GM18499 (cell line): ENCODE data around the gene WDR83.
"Not testable (repeated sequence)": the region's sequence is repeated elsewhere in the genome, so short reads cannot be mapped to it uniquely, and the experiment has no call there.

Source experiments
- ATAC-seq: cut with Tn5 transposase; IDR thresholded peaks from one replicate; pipeline ENCODE4 v1.9.1; 2021; ENCODE audit warnings: moderate number of reproducible peaks; ENCODE audit not compliant: insufficient read depth, unreplicated experiment

Gene WDR83, protein sequence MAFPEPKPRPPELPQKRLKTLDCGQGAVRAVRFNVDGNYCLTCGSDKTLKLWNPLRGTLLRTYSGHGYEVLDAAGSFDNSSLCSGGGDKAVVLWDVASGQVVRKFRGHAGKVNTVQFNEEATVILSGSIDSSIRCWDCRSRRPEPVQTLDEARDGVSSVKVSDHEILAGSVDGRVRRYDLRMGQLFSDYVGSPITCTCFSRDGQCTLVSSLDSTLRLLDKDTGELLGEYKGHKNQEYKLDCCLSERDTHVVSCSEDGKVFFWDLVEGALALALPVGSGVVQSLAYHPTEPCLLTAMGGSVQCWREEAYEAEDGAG

DNA sequence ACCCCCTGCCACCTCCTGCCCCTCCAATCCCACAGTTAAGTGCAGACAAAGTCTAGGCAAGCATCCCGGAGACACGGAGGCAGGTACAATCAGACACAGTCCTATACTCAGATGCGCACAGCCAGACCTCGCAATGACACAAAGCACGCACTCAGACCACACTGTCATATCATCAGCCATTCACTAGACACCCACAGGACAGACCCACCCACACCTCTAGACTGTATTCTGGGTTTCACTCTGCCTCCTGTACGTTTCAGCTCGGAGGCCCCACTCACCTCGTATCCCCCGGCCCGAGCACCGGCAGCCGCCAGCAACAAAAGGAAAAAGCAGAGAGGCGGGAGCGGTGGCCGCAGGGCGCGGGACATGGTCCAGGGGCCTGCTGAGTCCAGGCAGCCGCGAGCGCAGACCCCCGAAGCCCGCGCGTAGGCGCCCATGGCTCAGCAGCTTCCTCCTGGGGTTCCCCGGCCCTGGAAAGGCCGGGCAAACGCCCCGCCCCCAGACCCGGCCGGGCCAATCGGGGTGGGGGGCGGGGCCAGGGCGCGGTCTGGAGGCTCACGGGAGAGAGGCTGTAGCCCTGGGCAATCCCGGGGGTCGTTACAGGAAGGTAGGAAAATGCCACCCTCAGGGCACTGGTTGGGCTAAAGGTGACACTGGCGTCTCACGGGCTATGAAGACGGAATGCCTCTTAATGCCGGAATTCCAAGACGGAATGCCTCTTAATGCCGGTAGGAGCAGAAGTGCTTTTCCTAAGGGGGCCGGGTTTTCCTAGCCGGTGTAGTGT, at the start of gene WDR83, which contains the start of gene MAN2B1:
Gene WDR83, plus strand, starts transcription at position 543 of the 784 bp plus-strand sequence. CDS start 2,984 bp downstream, outside the sequence.
Gene MAN2B1, minus strand, starts transcription at position 478 of the 784 bp plus-strand sequence. Its CDS starts 41 bp downstream, at position 437.
- no peak for ATAC-seq

DNA sequence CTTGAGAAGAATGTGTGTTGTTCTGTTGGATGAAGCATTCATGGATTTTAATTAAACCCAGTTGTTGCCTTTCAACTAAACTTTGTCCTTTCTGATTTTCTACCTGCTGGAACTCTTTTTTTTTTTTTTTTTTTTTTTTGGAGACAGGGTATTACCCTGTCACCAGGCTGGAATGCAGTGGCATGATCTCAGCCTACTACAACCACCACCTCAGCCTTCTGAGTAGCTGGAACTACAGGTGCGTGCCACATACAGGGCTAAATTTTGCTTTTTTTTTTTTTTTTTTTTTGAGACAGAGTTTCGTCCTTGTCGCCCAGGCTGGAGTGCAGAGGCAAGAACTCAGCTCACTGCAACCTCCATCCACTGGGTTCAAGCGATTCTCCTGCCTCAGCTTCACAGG, 49.0 kb upstream of the WDR83 start:
- no peak for ATAC-seq

DNA sequence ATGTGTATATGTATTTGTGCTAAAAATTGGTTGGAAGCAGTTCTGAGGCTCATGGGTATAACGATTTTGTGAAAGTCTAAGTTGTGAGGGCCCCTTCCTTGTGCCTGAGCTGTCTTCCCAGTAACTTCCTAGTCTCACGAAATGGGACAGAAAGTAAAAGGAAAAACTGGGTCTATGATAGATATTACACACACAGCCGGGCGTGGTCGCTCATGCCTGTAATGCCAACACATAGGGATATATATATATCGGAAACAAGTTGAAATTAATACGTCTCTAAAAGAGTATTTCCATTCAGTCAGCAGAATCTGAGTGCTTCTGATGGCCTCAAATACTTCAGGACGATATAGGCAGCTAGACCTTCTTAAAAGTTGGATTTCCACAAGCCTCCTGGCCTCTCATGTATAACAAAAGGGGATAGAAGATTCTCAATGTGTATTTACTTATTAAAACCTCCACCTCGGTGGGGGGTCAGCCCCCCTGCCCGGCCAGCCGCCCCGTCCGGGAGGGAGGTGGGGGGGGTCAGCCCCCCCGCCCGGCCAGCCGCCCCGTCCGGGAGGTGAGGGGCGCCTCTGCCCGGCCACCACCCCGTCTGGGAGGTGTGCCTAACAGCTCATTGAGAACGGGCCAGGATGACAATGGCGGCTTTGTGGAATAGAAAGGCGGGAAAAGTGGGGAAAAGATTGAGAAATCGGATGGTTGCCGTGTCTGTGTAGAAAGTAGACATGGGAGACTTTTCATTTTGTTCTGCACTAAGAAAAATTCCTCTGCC, 45.2 kb upstream of the WDR83 start:
- ATAC-seq, result not testable (repeated sequence)

DNA sequence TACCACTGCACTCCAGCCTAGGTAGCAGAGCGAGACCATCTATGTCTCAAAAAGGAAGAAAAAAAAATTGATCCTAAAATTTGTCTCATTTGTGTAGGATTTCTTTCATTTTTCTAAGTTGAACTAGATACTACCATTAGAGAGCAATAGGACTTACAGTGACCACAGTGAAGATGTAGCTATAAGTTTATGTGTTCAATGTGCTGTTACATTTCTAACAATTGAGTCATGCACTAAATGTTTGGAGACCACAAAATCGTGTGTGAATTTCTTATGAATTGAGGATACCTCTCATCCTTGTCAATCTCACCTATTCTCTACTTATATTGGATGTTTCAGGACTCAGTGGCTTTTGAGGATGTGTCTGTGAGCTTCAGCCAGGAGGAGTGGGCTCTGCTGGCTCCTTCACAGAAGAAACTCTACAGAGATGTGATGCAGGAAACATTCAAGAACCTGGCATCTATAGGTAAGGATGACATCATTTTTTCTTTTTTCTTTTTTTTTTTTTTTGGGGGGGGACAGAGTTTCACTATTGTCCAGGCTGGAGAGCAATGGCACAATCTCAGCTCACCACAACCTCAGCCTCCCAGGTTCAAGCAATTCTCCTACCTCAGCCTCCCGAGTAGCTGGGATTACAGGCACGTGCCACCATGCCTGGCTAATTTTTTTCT, 43.1 kb upstream of the WDR83 start:
- no peak for ATAC-seq

DNA sequence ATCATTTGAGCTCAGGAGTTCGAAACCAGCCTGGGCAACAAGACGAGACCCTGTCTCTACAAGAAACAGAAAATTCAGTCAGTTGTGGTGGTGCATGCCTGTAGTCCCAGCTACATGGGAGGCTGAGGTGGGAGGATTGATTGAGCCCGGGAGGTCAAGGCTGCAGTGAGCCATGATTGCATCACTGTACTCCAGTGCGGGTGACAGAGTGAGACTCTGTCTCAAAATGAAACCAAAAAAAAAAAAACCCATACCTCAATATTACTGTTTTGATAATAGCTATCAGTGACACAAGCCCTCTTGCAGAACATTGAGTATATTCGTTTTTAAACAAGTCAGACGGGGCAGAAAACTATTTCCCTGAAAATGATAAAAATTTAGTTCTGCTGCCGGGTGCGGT, 39.6 kb upstream of the WDR83 start:
- no peak for ATAC-seq

DNA sequence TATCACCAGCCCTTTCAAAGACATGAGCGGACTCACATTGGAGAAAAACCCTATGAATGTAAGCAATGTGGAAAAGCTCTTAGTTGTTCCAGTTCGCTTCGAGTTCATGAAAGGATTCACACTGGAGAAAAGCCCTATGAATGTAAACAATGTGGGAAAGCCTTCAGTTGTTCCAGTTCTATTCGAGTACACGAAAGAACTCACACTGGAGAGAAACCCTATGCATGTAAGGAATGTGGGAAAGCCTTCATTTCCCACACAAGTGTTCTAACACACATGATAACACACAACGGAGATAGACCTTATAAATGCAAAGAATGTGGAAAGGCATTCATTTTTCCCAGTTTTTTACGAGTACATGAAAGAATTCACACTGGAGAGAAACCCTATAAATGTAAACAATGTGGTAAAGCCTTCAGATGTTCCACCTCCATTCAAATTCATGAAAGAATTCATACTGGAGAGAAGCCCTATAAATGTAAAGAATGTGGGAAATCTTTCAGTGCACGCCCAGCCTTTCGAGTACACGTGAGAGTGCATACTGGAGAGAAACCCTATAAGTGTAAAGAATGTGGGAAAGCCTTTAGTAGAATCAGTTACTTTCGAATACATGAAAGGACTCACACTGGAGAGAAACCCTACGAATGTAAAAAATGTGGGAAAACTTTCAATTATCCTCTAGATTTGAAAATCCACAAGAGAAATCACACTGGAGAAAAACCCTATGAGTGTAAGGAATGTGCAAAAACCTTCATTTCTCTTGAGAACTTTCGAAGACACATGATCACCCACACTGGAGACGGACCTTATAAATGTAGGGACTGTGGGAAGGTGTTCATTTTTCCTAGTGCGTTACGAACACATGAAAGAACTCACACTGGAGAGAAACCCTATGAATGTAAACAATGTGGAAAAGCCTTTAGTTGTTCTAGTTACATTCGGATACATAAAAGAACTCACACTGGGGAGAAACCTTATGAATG, 38.3 kb upstream of the WDR83 start:
- ATAC-seq, result no peak

DNA sequence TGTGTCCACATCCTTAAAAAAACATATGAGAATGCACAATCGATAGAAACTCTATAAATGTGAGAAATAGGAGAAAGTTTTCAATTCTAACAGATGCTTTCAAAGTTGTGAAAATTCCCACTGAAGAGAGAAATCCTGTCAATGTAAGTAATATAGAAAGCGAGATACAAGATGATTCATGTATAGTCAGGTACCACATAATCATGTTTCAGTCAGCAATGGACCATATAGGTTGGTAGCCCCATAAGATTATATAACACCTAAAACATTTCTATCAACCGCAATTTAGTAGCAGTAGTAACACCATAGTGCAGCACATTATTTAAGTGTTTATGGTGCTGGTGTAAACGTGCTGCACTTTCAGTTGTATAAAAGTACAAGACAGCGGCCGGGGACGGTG, 37.4 kb upstream of the WDR83 start:
- no peak for ATAC-seq

DNA sequence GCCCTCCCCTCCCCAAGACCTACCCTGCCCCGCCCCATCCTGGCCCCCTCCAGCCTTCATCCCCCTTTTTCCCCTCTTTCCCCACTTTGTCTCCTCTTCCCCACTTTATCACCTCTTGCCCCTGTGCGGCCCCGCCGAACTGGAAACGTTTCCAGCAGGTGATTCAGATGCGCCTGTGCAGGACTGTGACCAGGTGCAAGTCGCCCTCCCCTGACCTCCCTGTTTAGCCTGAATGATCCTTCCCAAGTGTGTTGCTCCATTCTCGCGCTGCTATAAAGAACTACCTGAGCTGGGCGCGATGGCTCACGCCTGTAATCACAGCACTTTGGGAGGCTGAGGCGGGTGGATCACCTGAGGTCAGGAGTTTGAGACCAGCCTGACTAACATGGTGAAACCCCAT, 30.0 kb upstream of the WDR83 start:
- ATAC-seq, result no peak

DNA sequence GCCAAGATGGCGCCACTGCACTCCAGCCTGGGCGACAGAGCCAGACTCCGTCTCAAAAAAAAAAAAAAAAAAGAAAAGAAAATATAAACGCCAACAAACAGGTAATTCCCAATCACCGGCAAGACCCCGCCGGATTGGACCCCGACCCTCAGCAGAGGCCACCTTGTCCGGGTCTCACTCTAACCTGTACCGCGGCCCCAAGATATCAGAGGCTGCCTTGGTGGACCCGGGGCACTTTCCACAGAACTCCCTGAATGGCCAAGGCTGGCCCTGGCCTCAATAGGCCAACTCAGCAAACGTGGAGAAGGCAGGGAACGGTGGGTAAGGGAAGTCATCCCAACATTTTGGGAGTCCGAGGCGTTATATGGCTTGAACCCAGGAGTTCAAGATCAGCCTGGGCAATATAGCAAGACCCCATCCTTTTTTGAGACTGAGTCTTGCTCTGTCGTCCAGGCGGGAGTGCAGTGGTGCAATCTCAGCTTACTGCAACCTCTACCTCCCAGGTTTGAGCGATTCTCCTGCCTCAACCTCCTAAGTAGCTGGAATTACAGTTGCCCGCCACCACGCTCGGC, 27.9 kb upstream of the WDR83 start:
- no peak for ATAC-seq

DNA sequence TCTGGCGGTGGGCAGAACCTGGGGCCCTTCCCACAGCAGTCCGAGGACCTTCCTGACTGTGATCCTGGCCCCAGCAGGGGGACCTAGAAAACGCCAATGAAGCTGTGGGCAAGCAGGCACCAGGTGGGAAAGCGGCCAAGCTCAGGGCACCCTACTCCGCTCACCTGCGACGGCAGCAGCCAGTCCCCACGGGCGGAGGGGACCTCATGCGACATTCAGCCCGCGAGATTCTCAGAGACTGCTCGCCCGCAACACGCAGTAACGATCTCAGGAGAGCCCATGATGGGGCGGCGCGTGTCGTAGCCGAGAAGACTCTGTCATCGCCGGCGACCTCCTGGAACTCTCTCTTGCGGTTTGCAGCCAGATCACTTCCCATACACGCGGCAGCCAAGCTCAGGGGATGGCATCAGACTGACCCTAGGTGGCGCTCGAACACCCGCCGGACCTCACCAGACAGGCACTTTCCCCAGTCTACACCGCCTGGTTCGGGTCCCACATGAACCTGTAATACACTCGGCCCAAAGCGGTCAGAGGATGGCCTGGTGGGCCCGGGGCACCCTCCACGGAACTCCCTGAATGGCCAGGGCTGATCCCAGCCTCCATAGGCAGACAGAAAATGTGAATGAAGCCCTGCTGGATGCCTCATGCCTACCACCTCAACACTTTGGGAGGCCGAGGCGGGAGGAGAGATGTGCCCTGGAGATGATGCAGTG, 26.6 kb upstream of the WDR83 start:
- ATAC-seq, result no peak

DNA sequence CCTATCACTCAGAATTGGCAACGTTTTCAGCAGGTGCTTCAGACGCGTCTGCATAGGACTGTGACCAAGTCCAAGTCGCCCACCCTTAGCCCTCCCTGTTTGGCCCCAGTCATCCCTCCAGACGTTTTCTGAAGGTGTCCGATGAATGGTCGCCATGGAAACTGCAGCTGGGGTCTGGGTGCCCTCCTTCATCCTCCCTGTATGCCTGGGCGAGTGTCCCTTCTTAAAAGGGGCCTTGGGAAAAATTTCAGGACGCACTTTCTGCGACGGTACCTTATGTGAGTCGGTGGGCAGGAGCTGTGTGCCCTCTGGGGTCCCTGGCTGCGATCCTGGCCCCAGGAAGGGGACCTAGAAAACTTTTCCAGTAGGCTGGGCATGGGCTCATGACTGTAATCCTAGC, 25.2 kb upstream of the WDR83 start:
- no peak for ATAC-seq

DNA sequence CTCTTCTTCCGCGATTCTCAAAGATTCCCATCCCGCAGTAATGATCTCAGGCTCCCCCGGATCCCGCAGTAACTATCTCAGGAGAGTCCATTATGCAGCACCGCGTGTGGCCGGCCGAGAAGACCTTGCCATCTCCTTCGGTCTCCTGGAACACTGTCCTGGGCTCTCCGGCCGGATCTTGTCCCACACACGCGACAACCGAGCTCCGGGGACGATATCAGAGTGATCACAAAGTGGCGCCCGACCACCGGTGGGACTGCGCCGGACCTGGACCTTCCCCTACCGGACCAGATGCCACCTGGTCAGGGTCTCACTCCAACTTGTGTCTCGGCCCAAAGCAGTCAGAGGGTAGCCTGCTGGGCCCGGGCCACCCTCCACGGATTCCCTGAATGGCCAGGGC, 24.1 kb upstream of the WDR83 start:
- no peak for ATAC-seq

DNA sequence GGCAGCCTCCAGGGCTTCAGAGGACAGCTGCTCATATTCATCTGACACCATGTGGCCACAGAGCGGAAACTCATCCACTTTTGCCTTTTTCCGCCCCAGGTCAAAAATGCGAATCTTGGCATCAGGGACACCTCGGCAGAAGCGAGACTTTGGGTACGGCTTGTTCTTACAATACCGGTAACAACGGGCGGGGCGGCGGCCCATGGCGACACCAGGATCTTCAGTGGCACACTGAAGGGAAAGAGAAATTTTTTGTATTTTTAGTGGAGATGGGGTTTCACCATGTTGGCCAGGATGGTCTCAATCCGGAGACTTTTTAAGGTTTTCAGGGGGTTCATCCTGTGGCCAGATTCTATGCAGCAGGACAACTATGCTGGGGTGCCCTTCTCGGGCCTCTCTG, 22.9 kb upstream of the WDR83 start:
- ATAC-seq, result not testable (repeated sequence)

DNA sequence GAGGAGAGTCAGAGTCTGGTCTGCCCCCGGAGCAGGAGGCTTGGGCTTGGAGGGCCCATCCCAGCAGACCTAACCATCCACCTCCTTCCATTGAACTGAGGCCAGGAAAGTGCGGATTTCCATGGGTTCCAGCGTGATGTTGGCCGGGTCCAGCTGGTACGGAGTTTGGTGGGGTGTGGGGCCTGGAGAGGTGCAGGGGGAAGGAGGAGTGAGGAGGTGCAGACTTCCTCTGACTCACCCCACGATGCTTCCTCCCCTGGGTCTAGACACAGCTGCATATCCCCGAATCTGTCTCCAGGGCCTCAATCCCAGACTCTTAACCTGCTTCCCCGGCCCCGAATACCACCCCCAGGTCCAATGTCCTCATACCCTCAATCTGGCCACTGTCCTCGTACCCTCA, 20.1 kb upstream of the WDR83 start:
- no peak for ATAC-seq

DNA sequence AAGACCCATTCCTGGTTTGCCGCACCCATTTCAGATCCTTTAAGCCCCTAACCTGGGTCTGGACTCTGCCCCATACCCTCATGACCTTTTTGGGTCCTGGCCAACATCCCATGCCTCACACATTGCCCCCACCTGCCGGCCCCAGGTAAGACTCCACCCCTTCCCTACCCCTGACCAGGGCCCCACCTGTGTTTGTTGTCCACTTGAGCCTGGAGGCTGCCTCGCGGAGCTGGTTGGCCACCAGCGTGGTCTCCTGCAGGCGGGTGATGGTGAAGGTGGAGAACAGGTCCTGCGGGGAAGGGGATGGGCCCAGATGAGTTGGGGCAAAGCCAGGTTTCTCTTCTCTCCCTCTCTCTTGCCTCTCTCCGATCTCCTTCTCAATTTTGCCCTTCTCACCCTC, 19.6 kb upstream of the WDR83 start:
- ATAC-seq, result no peak

DNA sequence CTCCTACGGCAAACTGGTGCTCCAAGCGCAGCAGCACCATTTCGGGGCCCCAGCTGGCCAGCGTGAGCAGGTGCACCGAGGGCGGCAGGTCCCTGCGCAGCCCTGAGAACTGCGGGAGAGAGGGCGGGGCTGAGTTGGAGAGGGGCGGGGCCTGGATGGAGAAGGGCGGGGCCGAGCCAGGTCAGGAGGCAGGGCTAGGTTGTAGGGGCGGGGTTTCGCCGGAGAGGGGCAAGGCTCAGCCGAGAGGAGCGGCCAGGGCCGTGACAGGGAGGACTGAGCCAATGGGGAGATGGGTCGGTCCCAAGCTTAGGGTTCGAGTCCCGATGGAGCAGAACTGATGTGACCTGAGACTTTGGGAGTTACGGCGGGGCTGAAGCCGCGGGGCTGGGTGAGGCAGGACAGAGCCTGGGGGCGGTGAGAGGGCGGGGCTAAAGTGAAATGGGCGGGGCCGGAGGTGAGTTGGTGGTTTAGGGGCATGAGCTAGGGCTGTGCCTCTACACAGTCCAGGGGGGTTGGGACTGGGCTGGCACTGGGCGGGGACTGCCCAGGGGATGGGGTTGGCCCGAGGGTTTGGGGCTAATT, 19.0 kb upstream of the WDR83 start:
- ATAC-seq, result no peak

DNA sequence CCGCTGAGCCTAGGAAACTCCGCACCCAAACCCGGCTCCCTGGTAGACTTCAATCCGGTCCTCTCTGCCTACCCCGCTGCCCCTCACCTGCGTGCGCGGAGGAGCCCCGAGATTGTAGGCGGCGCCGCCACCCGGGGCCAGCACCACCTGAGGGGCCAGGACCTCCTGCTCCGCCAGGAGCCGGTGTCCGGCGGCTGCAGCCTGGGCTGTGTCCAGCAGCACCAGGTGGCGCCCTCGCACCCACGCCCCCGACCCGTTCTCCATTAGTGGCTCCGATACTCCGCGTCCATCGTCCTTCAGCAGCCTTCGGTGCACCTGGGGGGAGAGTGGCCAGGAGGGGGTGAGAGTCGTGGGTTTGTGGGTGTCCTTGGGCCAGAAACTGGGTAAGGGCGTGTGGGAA, 18.5 kb upstream of the WDR83 start:
- ATAC-seq, result no peak

DNA sequence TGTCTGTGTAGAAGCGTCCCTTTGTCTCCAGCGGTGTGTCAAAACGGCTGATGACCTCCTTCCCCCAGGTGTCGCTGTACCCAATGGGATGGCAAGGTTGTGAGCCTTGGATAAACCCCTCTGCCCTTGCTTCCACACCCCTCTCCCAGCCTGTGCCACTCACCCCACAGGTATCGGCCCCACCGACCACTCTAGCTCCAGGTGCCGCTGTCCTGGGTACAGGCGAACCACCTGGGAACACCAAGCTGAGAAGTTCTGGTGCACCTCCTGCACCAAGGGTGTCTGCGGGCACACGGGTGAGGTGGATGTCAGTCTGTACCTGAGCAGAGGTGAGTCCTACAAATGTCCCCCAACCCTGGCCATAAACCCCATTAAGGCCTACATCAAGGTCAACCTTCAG, 16.7 kb upstream of the WDR83 start:
- ATAC-seq, result no peak
